Ishikawa (cell line): Measurements from ENCODE around the gene DEGS1.

ENCODE experiments used
- EGR1 ChIP-seq: IDR thresholded peaks from 2 replicates; pipeline ENCODE4 v1.6.1; 2012
- EP300 ChIP-seq: IDR thresholded peaks from 2 replicates; pipeline ENCODE4 v1.6.1; 2012; ENCODE audit warnings: borderline replicate concordance
- NFIC ChIP-seq: IDR thresholded peaks from 2 replicates; pipeline ENCODE4 v1.6.1; 2012
- TEAD4 ChIP-seq: IDR thresholded peaks from 2 replicates; pipeline ENCODE4 v1.6.1; 2012
- YY1 ChIP-seq: IDR thresholded peaks from 2 replicates; pipeline ENCODE4 v1.6.1; 2012; ENCODE audit warnings: low read depth
- TF ChIP-seq, protein P1 (sequence below): IDR thresholded peaks from 2 replicates; pipeline ENCODE4 v1.6.1; 2012

DNA sequence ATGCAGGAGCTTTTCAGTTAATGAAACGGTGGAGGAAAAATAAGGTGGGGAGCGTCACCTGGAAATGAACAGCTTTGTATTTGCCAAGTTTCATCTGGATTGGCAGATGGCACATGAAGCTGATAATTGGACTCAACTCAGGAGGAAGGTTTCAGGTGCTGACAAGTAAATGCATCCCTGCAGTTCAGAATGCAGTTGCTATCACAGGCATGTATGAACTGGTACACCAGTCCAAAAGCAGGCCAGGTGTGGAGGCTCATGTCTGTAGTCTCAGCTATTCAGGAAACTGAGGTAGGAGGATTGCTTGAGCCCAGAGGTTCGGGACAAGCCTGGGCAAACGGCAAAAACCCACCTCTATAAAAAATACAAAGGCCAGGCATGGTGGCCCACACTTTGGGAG, 15.5 kb downstream of the DEGS1 start:
- TF ChIP-seq EP300 (no peak), EGR1 (no peak), NFIC (no peak), YY1 (no peak), TEAD4 (no peak)
- TF ChIP-seq, protein P1, sequence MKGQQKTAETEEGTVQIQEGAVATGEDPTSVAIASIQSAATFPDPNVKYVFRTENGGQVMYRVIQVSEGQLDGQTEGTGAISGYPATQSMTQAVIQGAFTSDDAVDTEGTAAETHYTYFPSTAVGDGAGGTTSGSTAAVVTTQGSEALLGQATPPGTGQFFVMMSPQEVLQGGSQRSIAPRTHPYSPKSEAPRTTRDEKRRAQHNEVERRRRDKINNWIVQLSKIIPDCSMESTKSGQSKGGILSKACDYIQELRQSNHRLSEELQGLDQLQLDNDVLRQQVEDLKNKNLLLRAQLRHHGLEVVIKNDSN, result no peak
